DND-41 (cell line): ENCODE data around the gene DNAH17.

Experiments
- ATAC-seq: fragments of 200-7000 bp; cut with Tn5 transposase; 3 replicates; pipeline ENCODE4 v1.9.1; 2021; ENCODE audit warnings: low read depth; ENCODE audit not compliant: insufficient read depth
- DNase-seq: peaks from one replicate; pipeline ENCODE4 v3.0.0-alpha.2; 2020
- H2AFZ ChIP-seq: 2 replicates; pipeline ENCODE4 v1.6.0; 2012; ENCODE audit warnings: low read depth, low read length
- H3K27ac ChIP-seq: 2 replicates; pipeline ENCODE4 v1.5.1; 2012; ENCODE audit warnings: low read length, inconsistent platforms
- H3K27me3 ChIP-seq: fragments of 200-600 bp; sonication (generic); 2 replicates; pipeline ENCODE4 v1.6.0; 2012; ENCODE audit warnings: low read length, mild to moderate bottlenecking, inconsistent platforms; ENCODE audit not compliant: insufficient read depth, poor library complexity
- H3K36me3 ChIP-seq: 2 replicates; pipeline ENCODE4 v1.5.1; 2012; ENCODE audit warnings: low read length, inconsistent platforms; ENCODE audit not compliant: insufficient read depth
- H3K4me1 ChIP-seq: 2 replicates; pipeline ENCODE4 v1.5.1; 2012; ENCODE audit warnings: mild to moderate bottlenecking, low read length; ENCODE audit not compliant: insufficient read depth
- H3K4me2 ChIP-seq: 2 replicates; pipeline ENCODE4 v1.6.0; 2012; ENCODE audit warnings: mild to moderate bottlenecking, moderate library complexity, low read length, inconsistent platforms; ENCODE audit not compliant: insufficient read depth
- H3K4me3 ChIP-seq, 2 experiments: fragments of 200-600 bp in 1 of 2; shearing (Covaris generic) in 1 of 2; 2 replicates each; pipeline ENCODE4 v1.5.1; 2012 to 2016; ENCODE audit warnings: inconsistent platforms in 2 of 2, low read length in 2 of 2, mild to moderate bottlenecking in 2 of 2, low read depth in 1 of 2, moderate library complexity in 1 of 2
- H3K79me2 ChIP-seq: 2 replicates; pipeline ENCODE4 v1.6.0; 2012; ENCODE audit warnings: low read length, inconsistent platforms; ENCODE audit not compliant: insufficient read depth
- H3K9ac ChIP-seq: 2 replicates; pipeline ENCODE4 v1.6.0; 2012; ENCODE audit warnings: low read depth, mild to moderate bottlenecking, inconsistent platforms, low read length, moderate library complexity
- H3K9me3 ChIP-seq: 2 replicates; pipeline ENCODE4 v1.5.1; 2012; ENCODE audit warnings: low read length, moderate library complexity, mild to moderate bottlenecking, inconsistent platforms; ENCODE audit not compliant: insufficient read depth, severe bottlenecking
- H4K20me1 ChIP-seq: 2 replicates; pipeline ENCODE4 v1.6.0; 2012; ENCODE audit warnings: low read length; ENCODE audit not compliant: insufficient read depth
- EZH2 ChIP-seq: IDR thresholded peaks from 3 replicates; pipeline ENCODE4 v1.6.1; 2012; ENCODE audit warnings: borderline replicate concordance, low read depth, mild to moderate bottlenecking, moderate library complexity, low read length, inconsistent platforms; ENCODE audit not compliant: severe bottlenecking
- TF ChIP-seq, protein P1 (sequence below): IDR thresholded peaks from 2 replicates; pipeline ENCODE4 v1.5.1; 2012; ENCODE audit warnings: borderline replicate concordance, low read length, moderate library complexity, mild to moderate bottlenecking; ENCODE audit not compliant: poor library complexity, severe bottlenecking; ENCODE audit errors: extremely low read depth

Gene DNAH17

DNA sequence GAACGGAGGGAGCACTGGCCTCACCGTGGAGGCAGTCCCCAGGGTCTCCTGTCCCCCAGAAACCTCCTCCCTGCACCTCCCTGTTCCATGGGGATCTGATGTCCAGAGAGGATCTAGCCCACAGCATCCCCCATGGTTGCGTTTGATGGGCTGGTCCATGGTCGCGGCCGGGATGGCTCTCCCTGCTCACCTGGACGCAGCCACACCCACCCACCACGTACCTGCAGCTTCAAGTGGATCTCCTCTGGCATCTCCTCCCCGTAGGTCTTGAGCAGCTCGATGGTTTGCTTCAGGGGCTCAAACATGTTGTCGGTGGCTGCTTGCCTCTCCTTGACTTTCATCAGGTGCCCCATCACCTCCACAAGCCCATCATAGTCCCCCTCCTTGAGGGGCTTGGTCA is 47.9 kb downstream of the DNAH17 start:
- H2AFZ ChIP-seq: no peak overlapping the region
- no peaks in the 10 kb centered on the region for H3K27me3 ChIP-seq
- DNase-seq: no peak
- no peaks in the 10 kb centered on the region for H3K4me1 ChIP-seq
- no peak overlapping the region for H3K9ac ChIP-seq
- no peaks in the 10 kb centered on the region for H3K9me3 ChIP-seq
- no peak overlapping the region for H3K4me3 ChIP-seq
- no peak overlapping the region for H3K4me2 ChIP-seq
- H3K27ac ChIP-seq: no peak overlapping the region
- H3K79me2 ChIP-seq: no peaks in the 10 kb centered on the region
- ATAC-seq: no peak
- TF ChIP-seq EZH2: no peak
- TF ChIP-seq, protein P1, sequence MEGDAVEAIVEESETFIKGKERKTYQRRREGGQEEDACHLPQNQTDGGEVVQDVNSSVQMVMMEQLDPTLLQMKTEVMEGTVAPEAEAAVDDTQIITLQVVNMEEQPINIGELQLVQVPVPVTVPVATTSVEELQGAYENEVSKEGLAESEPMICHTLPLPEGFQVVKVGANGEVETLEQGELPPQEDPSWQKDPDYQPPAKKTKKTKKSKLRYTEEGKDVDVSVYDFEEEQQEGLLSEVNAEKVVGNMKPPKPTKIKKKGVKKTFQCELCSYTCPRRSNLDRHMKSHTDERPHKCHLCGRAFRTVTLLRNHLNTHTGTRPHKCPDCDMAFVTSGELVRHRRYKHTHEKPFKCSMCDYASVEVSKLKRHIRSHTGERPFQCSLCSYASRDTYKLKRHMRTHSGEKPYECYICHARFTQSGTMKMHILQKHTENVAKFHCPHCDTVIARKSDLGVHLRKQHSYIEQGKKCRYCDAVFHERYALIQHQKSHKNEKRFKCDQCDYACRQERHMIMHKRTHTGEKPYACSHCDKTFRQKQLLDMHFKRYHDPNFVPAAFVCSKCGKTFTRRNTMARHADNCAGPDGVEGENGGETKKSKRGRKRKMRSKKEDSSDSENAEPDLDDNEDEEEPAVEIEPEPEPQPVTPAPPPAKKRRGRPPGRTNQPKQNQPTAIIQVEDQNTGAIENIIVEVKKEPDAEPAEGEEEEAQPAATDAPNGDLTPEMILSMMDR: no peak
- H3K36me3 ChIP-seq: no peaks in the 10 kb centered on the region
- no peaks in the 10 kb centered on the region for H4K20me1 ChIP-seq

DNA sequence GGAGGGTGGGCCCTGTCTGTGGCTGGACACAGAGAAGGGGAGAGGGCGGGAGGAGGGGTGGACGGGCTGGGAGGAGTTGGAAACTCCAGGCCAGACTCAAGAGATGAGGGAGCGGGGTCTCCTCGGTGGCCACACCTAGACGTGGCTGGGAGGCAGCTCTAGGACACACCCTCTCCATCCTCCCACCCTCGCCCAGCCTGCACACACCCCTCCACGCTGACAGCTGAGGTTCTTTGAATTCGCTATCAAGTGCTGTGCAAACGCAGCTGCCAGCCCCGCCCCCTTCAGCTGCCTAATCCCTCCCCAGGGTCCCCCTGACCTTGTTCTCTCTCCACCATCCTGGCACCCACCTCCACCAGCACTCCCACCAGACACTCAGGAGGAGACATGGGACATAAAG is 48.7 kb downstream of the DNAH17 start:
- DNase-seq: peak; percentile 15
- Histone ChIP-seq H3K4me2 (no peak overlapping the region), H3K9ac (no peak overlapping the region), H3K36me3 (no peaks in the 10 kb centered on the region), H3K4me1 (no peaks in the 10 kb centered on the region), H2AFZ (no peak overlapping the region), H3K9me3 (no peaks in the 10 kb centered on the region), H3K27me3 (no peaks in the 10 kb centered on the region), H3K27ac (no peak overlapping the region), H3K4me3 (no peak overlapping the region), H3K79me2 (no peaks in the 10 kb centered on the region), H4K20me1 (no peaks in the 10 kb centered on the region)
- TF ChIP-seq EZH2: no peak
- TF ChIP-seq, protein P1: no peak
- peak; percentile 56; the same call in 2 of the 3 replicates for ATAC-seq

DNA sequence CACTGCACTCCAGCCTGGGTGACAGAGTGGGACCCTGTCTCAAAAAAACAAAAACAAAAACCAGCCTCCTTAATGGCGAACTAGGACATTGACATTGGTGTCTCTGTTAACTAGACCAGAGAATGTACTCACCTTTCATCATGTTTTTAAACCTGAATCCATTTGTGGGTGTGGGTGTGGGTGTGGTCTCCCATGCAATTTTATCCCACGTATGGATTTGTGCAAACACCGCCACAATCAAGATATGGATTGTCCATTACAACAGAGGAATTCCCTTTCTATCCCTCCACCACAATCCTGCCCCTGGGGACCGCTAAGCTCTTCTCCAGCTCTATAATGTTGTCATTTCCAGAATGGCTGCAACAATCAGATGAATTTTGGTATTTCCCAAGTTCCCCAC is 49.9 kb downstream of the DNAH17 start:
- DNase-seq (no peak), ATAC-seq (no peak)
- H2AFZ ChIP-seq: no peak overlapping the region
- no peak overlapping the region for H3K4me2 ChIP-seq
- no peak for TF ChIP-seq EZH2
- TF ChIP-seq, protein P1: no peak
- H3K36me3 ChIP-seq: no peaks in the 10 kb centered on the region
- no peaks in the 10 kb centered on the region for H3K27me3 ChIP-seq
- H3K4me1 ChIP-seq: no peaks in the 10 kb centered on the region
- H3K4me3 ChIP-seq: no peak overlapping the region
- H3K9me3 ChIP-seq: no peaks in the 10 kb centered on the region
- no peak overlapping the region for H3K9ac ChIP-seq
- no peaks in the 10 kb centered on the region for H3K79me2 ChIP-seq
- no peak overlapping the region for H3K27ac ChIP-seq
- H4K20me1 ChIP-seq: no peaks in the 10 kb centered on the region
